ENCODE measurements around the gene KCNG4. TPM values are rescaled to one million over a fixed set of nuclear protein-coding genes. Genes with fewer than 3 reads are reported as not detected.

The KCNG4 gene
- total and polyA plus RNA-seq, 2 experiments from 2014 or later: 0.07 TPM; not detected in 1

DNA sequence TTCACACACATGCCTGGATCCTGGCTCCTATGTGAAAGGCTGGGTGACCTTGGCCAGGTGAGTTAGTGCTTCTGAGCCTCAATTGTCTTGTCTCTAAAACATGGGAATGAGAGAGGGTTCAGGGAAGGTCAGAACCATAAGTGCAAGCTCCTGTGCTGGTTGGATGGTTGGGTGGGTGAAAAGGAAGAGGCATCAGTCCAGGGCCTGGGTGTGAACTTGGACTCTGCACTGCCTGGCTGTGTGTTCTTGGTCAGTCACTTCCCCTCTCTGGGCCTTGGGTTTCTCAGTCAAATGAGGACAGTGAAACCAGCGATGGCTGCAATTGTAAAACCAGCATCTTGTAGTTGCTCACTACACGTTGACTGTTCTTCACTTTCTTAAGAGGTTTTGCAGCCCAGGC is 643 bp upstream of the KCNG4 start:
- peaks cover 4% of the 10 kb centered on the region for H3K27me3 Mint-ChIP-seq (ENCODE audit: insufficient read depth, low read depth, poor library complexity)
- no peak overlapping the region for H3K27ac ChIP-seq (ENCODE audit: low read depth)
- H3K4me2 ChIP-seq: no peak overlapping the region
- no peak overlapping the region for H3K4me3 Mint-ChIP-seq
- no peaks in the 10 kb centered on the region for H3K36me3 Mint-ChIP-seq (ENCODE audit: low read depth)
- H3K79me2 ChIP-seq (replicated peaks; ENCODE audit: insufficient read depth): no peaks in the 10 kb centered on the region
- DNase-seq (ENCODE audit: low spot score) (no peak), ATAC-seq (no peak)
- no peaks in the 10 kb centered on the region for H3K4me1 ChIP-seq (ENCODE audit: insufficient read depth)
- no peaks in the 10 kb centered on the region for H4K20me1 ChIP-seq (replicated peaks; ENCODE audit: insufficient read depth)
- 0 out of 2 replicates have a peak, but pooled peaks cover 2% of the 10 kb centered on the region for H3K9me2 ChIP-seq (ENCODE audit: insufficient read depth)
- no peaks in the 10 kb centered on the region for H3K27me3 ChIP-seq (ENCODE audit: insufficient read depth)
- no peak overlapping the region for H2AFZ ChIP-seq
- no peak overlapping the region for H3K27ac Mint-ChIP-seq
- no peak overlapping the region for H3K4me3 ChIP-seq
- H3F3A ChIP-seq (replicated peaks; ENCODE audit: low read depth): no peaks in the 10 kb centered on the region
- H3K36me3 ChIP-seq (ENCODE audit: insufficient read depth): no peaks in the 10 kb centered on the region
- H3K4me1 Mint-ChIP-seq: no peaks in the 10 kb centered on the region
- TF ChIP-seq, protein P1, sequence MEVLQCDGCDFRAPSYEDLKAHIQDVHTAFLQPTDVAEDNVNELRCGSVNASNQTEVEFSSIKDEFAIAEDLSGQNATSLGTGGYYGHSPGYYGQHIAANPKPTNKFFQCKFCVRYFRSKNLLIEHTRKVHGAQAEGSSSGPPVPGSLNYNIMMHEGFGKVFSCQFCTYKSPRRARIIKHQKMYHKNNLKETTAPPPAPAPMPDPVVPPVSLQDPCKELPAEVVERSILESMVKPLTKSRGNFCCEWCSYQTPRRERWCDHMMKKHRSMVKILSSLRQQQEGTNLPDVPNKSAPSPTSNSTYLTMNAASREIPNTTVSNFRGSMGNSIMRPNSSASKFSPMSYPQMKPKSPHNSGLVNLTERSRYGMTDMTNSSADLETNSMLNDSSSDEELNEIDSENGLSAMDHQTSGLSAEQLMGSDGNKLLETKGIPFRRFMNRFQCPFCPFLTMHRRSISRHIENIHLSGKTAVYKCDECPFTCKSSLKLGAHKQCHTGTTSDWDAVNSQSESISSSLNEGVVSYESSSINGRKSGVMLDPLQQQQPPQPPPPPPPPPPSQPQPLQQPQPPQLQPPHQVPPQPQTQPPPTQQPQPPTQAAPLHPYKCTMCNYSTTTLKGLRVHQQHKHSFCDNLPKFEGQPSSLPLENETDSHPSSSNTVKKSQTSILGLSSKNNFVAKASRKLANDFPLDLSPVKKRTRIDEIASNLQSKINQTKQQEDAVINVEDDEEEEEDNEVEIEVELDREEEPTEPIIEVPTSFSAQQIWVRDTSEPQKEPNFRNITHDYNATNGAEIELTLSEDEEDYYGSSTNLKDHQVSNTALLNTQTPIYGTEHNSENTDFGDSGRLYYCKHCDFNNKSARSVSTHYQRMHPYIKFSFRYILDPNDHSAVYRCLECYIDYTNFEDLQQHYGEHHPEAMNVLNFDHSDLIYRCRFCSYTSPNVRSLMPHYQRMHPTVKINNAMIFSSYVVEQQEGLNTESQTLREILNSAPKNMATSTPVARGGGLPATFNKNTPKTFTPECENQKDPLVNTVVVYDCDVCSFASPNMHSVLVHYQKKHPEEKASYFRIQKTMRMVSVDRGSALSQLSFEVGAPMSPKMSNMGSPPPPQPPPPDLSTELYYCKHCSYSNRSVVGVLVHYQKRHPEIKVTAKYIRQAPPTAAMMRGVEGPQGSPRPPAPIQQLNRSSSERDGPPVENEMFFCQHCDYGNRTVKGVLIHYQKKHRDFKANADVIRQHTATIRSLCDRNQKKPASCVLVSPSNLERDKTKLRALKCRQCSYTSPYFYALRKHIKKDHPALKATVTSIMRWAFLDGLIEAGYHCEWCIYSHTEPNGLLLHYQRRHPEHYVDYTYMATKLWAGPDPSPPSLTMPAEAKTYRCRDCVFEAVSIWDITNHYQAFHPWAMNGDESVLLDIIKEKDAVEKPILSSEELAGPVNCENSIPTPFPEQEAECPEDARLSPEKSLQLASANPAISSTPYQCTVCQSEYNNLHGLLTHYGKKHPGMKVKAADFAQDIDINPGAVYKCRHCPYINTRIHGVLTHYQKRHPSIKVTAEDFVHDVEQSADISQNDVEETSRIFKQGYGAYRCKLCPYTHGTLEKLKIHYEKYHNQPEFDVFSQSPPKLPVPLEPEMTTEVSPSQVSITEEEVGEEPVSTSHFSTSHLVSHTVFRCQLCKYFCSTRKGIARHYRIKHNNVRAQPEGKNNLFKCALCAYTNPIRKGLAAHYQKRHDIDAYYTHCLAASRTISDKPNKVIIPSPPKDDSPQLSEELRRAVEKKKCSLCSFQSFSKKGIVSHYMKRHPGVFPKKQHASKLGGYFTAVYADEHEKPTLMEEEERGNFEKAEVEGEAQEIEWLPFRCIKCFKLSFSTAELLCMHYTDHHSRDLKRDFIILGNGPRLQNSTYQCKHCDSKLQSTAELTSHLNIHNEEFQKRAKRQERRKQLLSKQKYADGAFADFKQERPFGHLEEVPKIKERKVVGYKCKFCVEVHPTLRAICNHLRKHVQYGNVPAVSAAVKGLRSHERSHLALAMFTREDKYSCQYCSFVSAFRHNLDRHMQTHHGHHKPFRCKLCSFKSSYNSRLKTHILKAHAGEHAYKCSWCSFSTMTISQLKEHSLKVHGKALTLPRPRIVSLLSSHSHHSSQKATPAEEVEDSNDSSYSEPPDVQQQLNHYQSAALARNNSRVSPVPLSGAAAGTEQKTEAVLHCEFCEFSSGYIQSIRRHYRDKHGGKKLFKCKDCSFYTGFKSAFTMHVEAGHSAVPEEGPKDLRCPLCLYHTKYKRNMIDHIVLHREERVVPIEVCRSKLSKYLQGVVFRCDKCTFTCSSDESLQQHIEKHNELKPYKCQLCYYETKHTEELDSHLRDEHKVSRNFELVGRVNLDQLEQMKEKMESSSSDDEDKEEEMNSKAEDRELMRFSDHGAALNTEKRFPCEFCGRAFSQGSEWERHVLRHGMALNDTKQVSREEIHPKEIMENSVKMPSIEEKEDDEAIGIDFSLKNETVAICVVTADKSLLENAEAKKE (CRISPR knock-in tag; IDR thresholded peaks at IDR 0.05): no peak
- TF ChIP-seq STAT1 (IDR thresholded peaks at IDR 0.05; ENCODE audit: unreplicated experiment) (no peak), CREB1 (CRISPR knock-in tag; IDR thresholded peaks at IDR 0.05; ENCODE audit: low read depth) (no peak), ZNF331 (CRISPR knock-in tag; IDR thresholded peaks at IDR 0.05; ENCODE audit: low read depth) (no peak), POLR2AphosphoS5 (IDR thresholded peaks at IDR 0.05; ENCODE audit: low read depth) (no peak), JUNB (IDR thresholded peaks at IDR 0.05; ENCODE audit: unreplicated experiment) (no peak)
- TF ChIP-seq, protein P2, sequence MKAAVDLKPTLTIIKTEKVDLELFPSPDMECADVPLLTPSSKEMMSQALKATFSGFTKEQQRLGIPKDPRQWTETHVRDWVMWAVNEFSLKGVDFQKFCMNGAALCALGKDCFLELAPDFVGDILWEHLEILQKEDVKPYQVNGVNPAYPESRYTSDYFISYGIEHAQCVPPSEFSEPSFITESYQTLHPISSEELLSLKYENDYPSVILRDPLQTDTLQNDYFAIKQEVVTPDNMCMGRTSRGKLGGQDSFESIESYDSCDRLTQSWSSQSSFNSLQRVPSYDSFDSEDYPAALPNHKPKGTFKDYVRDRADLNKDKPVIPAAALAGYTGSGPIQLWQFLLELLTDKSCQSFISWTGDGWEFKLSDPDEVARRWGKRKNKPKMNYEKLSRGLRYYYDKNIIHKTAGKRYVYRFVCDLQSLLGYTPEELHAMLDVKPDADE (IDR thresholded peaks at IDR 0.05): no peak
- H3K9me3 Mint-ChIP-seq: peaks cover 11% of the 10 kb centered on the region

All from GM23338 (cell line).